Stimulated activated CD4-positive, alpha-beta T cell treated with anti-CD3 and anti-CD28 coated beads, Interleukin-1b, Interleukin-23, amount 100 ng/mL, for 4 hours (primary cell): ENCODE measurements around the gene RAP2C.
"Not testable (repeated sequence)": the region's sequence is repeated elsewhere in the genome, so short reads cannot be mapped to it uniquely, and the experiment has no call there.

Experiments
- DNase-seq, 2 donors: peaks; one replicate each; pipeline ENCODE4 v3.0.0-alpha.2; 2020; ENCODE audit warnings: low read depth in 2 of 2

RAP2C gene

GRCh38 chrX:132199941-132200340 lies 19.3 kb downstream of the RAP2C start:
- DNase-seq, result no peak

GRCh38 chrX:132193872-132194574 lies 25.2 kb downstream of the RAP2C start:
- DNase-seq, result no peak

- DNase-seq, result no peak
Observed at GRCh38 chrX:132191938-132192337, 27.3 kb downstream of the RAP2C start.

GRCh38 chrX:132188175-132188574 lies 31.1 kb downstream of the RAP2C start:
- no peak for DNase-seq

- no peak for DNase-seq
Observed at GRCh38 chrX:132187451-132187850, 31.8 kb downstream of the RAP2C start.

GRCh38 chrX:132184871-132185270 lies 34.4 kb downstream of the RAP2C start:
- DNase-seq, result no peak

- DNase-seq, result no peak
Observed at GRCh38 chrX:132181364-132181763, 37.9 kb downstream of the RAP2C start.

- DNase-seq, result no peak
Observed at GRCh38 chrX:132180929-132181328, 38.3 kb downstream of the RAP2C start.

GRCh38 chrX:132173647-132174046 lies 45.6 kb downstream of the RAP2C start:
- DNase-seq, result no peak

GRCh38 chrX:132171881-132172280 lies 47.4 kb downstream of the RAP2C start:
- DNase-seq, result no peak

- DNase-seq, result no peak
Observed at GRCh38 chrX:132171478-132171877, 47.8 kb downstream of the RAP2C start.

GRCh38 chrX:132169554-132169953 lies 49.7 kb downstream of the RAP2C start:
- DNase-seq, result no peak

GRCh38 chrX:132165651-132166050 lies 53.6 kb downstream of the RAP2C start:
- no peak for DNase-seq

- no peak for DNase-seq
Observed at GRCh38 chrX:132165005-132165404, 54.2 kb downstream of the RAP2C start.

GRCh38 chrX:132163094-132163493 lies 56.2 kb downstream of the RAP2C start:
- not testable (repeated sequence) for DNase-seq

- DNase-seq, result no peak
Observed at GRCh38 chrX:132153166-132153565, 66.1 kb downstream of the RAP2C start.
